LNCAP (cell line): ENCODE data around the gene FGFRL1.

Experiments
- CTCF ChIP-seq: fragments of 450-650 bp; IDR thresholded peaks from 2 replicates; pipeline ENCODE4 v1.5.1; 2017; ENCODE audit warnings: mild to moderate bottlenecking

FGFRL1 gene

GRCh38 chr4:971666-972500 is 39.5 kb upstream of the FGFRL1 start:
- no peak for TF ChIP-seq CTCF

- TF ChIP-seq CTCF, result no peak
Observed at GRCh38 chr4:972651-973424, 38.6 kb upstream of the FGFRL1 start.

GRCh38 chr4:973431-974397 is 37.7 kb upstream of the FGFRL1 start, which contains the start of gene DGKQ:
Gene DGKQ (minus strand): TSS chr4:973569. CDS start chr4:973482, 87 bp downstream.
- no peak for TF ChIP-seq CTCF

- TF ChIP-seq CTCF, result no peak
Observed at GRCh38 chr4:974668-975067, 36.8 kb upstream of the FGFRL1 start.

- no peak for TF ChIP-seq CTCF
Observed at GRCh38 chr4:978957-979701, 32.3 kb upstream of the FGFRL1 start.

GRCh38 chr4:982291-982690 is 29.1 kb upstream of the FGFRL1 start:
- no peak for TF ChIP-seq CTCF
